Esophagus muscularis mucosa (tissue), 4 donors: Measurements from ENCODE around the gene SHD. TPM values are rescaled to one million over a fixed set of nuclear protein-coding genes. Genes with fewer than 3 reads are reported as not detected.

Experiments
- DNase-seq: peaks from one replicate; pipeline ENCODE4 v3.0.0-alpha.2; 2017; ENCODE audit errors: extremely low spot score
- H3K27ac ChIP-seq, 4 donors: fragments of 200-600 bp; sonication (generic); replicated peaks in 1 of 4; 1 replicate in 3 of 4; 2 replicates in 1 of 4; pipeline ENCODE4 v1.5.1; 2016 to 2019; ENCODE audit warnings: mild to moderate bottlenecking in 1 of 4
- H3K27me3 ChIP-seq, 4 donors: fragments of 200-600 bp; sonication (generic); one replicate each; pipeline versions ENCODE4 v1.5.1 to v1.6.0; 2016 to 2019
- H3K36me3 ChIP-seq, 4 donors: fragments of 200-600 bp; sonication (generic); one replicate each; pipeline ENCODE4 v1.5.1; 2016 to 2019
- H3K4me1 ChIP-seq, 4 donors: fragments of 200-600 bp; sonication (generic); one replicate each; pipeline ENCODE4 v1.5.1; 2016 to 2019
- H3K4me3 ChIP-seq, 4 donors: fragments of 200-600 bp; sonication (generic); 1 replicate in 2 of 4; 2 replicates in 2 of 4; pipeline ENCODE4 v1.5.1; 2016 to 2019; ENCODE audit warnings: mild to moderate bottlenecking in 4 of 4, moderate library complexity in 1 of 4
- H3K9me3 ChIP-seq, 4 donors: fragments of 200-600 bp; sonication (generic); 1 replicate in 3 of 4; 2 replicates in 1 of 4; pipeline ENCODE4 v1.5.1; 2016 to 2019
- CTCF ChIP-seq, 3 experiments: fragments of 200-600 bp in 2 of 3; fragments of 450-650 bp in 1 of 3; sonication (generic) in 2 of 3; IDR thresholded peaks; one replicate each; pipeline ENCODE4 v1.5.1; 2017 to 2019; ENCODE audit warnings: antibody characterized with exemption in 3 of 3, mild to moderate bottlenecking in 2 of 3, moderate library complexity in 1 of 3
- EP300 ChIP-seq: sonication (generic); formaldehyde crosslinking; IDR thresholded peaks from one replicate; pipeline ENCODE4 v1.6.1; 2017; ENCODE audit warnings: antibody characterized with exemption
- POLR2A ChIP-seq: fragments of 450-650 bp; IDR thresholded peaks from one replicate; pipeline ENCODE4 v1.6.1; 2017; ENCODE audit warnings: antibody characterized with exemption, moderate library complexity, mild to moderate bottlenecking, low read depth
- POLR2AphosphoS5 ChIP-seq, 2 donors: sonication (generic); formaldehyde crosslinking; IDR thresholded peaks; one replicate each; pipeline ENCODE4 v1.6.1; 2017; ENCODE audit warnings: antibody characterized with exemption in 2 of 2
- WGBS: methylation state at CpG from one replicate; pipeline ENCODE4 v1.1.5; 2018; 5-methylcytosine and 5-hydroxymethylcytosine counted together
- intact Hi-C: fragments of 100-400 bp; cut with DNase I; formaldehyde crosslinking; loops from one replicate; pipeline ENCODE4 v1.15.1; 2023
- total RNA-seq, 4 donors: library from RNA; depleted of rRNA; stranded (reverse); fragments of >200 nt; gene quantifications; one replicate each; pipeline versions ENCODE4 v1.1.0 to v1.2.1, GENCODE V29; 2016

The SHD gene
- total RNA-seq, 4 donors from 2014 or later: not detected

- no peak for TF ChIP-seq POLR2A
- no peak for TF ChIP-seq EP300
- peak; percentile 69 to 82 for TF ChIP-seq POLR2AphosphoS5 (IDR thresholded peaks at IDR 0.05)
- peak; percentile 25 to 55 (median 37) for TF ChIP-seq CTCF (IDR thresholded peaks at IDR 0.05)
- intact Hi-C loops: no loop called here
- peak; percentile 100 for DNase-seq
- Histone ChIP-seq H3K36me3 (peaks cover 31 to 37% (median 32%) of the 10 kb centered on the region in 4 donors), H3K27ac (peak within 1 kb of the TSS; percentile 87 to 97 (median 93)), H3K4me1 (peaks cover 6 to 20% (median 15%) of the 10 kb centered on the region in 4 donors), H3K9me3 (peaks cover 0 to 4% (median 2%) of the 10 kb centered on the region in 4 donors), H3K4me3 (peak within 1 kb of the TSS; percentile 62 to 83 (median 72)), H3K27me3 (no peaks in the 10 kb centered on the region)
- WGBS: 1% methylated on average over 45 of the region's 45 CpGs
These were observed 32.1 kb upstream of the SHD start, which contains the start of gene YJU2 for GRCh38 chr19:4246767-4247593. YJU2 (plus strand) TSS chr19:4247080; CDS start chr19:4247147, 67 bp downstream.

- H3K9me3 ChIP-seq: peaks cover 0 to 7% (median 5%) of the 10 kb centered on the region in 4 donors
- intact Hi-C loops: no loop called here
- H3K27me3 ChIP-seq: no peaks in the 10 kb centered on the region
- no peaks in the 10 kb centered on the region for H3K4me1 ChIP-seq
- peaks cover 84 to 100% (median 97%) of the 10 kb centered on the region in 4 donors for H3K36me3 ChIP-seq
- WGBS: 98% methylated on average over 4 of the region's 4 CpGs
- no peak for DNase-seq
- H3K27ac ChIP-seq: no peak overlapping the region
- H3K4me3 ChIP-seq: no peak overlapping the region
- no peak for TF ChIP-seq POLR2A
- TF ChIP-seq CTCF (IDR thresholded peaks at IDR 0.05): no peak
- TF ChIP-seq EP300: no peak
- no peak for TF ChIP-seq POLR2AphosphoS5 (IDR thresholded peaks at IDR 0.05)
These were observed 22.5 kb upstream of the SHD start for GRCh38 chr19:4256563-4256962.

GRCh38 chr19:4257025-4257424, 22.0 kb upstream of the SHD start:
- no peak overlapping the region for H3K4me3 ChIP-seq
- intact Hi-C loops: no loop called here
- peaks cover 0 to 7% (median 5%) of the 10 kb centered on the region in 4 donors for H3K9me3 ChIP-seq
- peaks cover 85 to 100% (median 97%) of the 10 kb centered on the region in 4 donors for H3K36me3 ChIP-seq
- H3K27ac ChIP-seq: no peak overlapping the region
- H3K4me1 ChIP-seq: no peaks in the 10 kb centered on the region
- 92% methylated on average over 6 of the region's 6 CpGs for WGBS
- no peak for DNase-seq
- TF ChIP-seq POLR2AphosphoS5 (IDR thresholded peaks at IDR 0.05): no peak
- no peak for TF ChIP-seq POLR2A
- TF ChIP-seq EP300: no peak
- TF ChIP-seq CTCF (IDR thresholded peaks at IDR 0.05): no peak
- H3K27me3 ChIP-seq: no peaks in the 10 kb centered on the region

GRCh38 chr19:4258181-4258580, 20.9 kb upstream of the SHD start:
- H3K9me3 ChIP-seq: peaks cover 0 to 7% (median 5%) of the 10 kb centered on the region in 4 donors
- no peak overlapping the region for H3K27ac ChIP-seq
- H3K4me1 ChIP-seq: no peaks in the 10 kb centered on the region
- H3K36me3 ChIP-seq: peaks cover 87 to 100% (median 97%) of the 10 kb centered on the region in 4 donors
- no peaks in the 10 kb centered on the region for H3K27me3 ChIP-seq
- TF ChIP-seq POLR2AphosphoS5 (IDR thresholded peaks at IDR 0.05) (no peak), POLR2A (no peak), CTCF (IDR thresholded peaks at IDR 0.05) (no peak), EP300 (no peak)
- WGBS: 100% methylated on average over 5 of the region's 28 CpGs
- intact Hi-C loops: no loop called here
- no peak for DNase-seq
- H3K4me3 ChIP-seq: no peak overlapping the region
